GM18511 (cell line): Measurements from ENCODE around the gene ILK.

ENCODE experiments used
- ATAC-seq: cut with Tn5 transposase; IDR thresholded peaks from one replicate; pipeline ENCODE4 v1.9.1; 2021; ENCODE audit warnings: mild to moderate bottlenecking, moderate library complexity; ENCODE audit not compliant: unreplicated experiment

ILK gene

DNA sequence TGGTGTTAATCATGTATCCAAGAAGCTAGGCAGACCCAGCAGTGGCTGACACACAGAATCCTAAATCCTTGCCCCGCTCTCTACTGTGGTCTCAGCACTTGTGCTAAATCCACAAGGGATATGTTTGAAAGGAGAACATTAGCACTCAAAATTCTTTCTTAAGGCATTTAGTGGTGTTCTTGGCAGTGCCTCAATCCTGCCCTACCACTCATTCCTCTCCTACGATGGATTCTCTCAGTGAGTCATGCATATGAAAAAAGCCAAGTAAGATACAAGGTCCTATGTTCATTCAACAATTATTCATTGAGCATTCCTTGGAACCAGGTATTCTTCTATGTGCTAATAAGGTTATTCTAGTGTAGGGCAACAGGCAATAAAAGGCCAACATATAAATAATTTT lies 31.4 kb upstream of the ILK start:
- no peak for ATAC-seq

DNA sequence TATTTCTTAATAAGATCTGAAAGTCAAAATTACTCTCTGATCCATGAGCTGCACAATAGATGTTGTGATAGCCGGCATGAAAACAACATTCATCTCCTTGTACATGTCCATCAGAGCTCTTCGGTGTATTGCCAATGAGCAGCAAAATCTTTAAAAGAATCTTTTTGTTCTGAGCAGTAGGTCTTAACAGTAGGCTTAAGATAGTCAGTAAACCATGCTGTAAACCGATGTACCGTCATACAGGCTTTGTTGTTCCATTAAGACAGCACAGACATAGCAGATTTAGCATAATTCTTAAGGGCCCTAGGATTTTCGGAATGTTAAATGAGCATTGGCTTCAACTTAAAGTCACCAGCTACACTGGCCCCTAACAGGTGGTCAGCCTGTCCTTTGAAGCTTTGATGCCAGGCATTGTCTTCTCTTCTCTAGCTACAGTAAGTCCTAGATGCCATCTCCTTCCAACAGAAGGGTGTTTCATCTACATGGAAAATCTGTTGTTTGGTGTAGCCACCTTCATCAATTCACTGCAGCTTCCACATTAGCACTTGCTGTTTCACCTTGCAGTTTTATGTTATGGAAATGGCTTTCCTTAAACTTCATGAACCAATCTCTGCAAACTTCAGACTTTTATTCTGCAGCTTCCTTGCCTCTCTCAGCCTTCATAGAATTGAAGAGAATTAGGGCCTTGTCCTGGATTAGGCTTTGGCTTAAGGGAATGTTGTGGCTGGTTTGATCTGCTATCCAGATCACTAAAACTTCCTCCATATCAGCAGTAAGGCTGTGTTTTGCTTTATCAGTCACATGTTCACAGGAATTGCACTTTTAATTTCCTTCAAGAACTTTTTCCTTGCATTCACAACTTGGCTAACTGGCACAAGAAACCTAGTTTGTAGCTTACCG lies 28.5 kb upstream of the ILK start:
- ATAC-seq, result no peak

DNA sequence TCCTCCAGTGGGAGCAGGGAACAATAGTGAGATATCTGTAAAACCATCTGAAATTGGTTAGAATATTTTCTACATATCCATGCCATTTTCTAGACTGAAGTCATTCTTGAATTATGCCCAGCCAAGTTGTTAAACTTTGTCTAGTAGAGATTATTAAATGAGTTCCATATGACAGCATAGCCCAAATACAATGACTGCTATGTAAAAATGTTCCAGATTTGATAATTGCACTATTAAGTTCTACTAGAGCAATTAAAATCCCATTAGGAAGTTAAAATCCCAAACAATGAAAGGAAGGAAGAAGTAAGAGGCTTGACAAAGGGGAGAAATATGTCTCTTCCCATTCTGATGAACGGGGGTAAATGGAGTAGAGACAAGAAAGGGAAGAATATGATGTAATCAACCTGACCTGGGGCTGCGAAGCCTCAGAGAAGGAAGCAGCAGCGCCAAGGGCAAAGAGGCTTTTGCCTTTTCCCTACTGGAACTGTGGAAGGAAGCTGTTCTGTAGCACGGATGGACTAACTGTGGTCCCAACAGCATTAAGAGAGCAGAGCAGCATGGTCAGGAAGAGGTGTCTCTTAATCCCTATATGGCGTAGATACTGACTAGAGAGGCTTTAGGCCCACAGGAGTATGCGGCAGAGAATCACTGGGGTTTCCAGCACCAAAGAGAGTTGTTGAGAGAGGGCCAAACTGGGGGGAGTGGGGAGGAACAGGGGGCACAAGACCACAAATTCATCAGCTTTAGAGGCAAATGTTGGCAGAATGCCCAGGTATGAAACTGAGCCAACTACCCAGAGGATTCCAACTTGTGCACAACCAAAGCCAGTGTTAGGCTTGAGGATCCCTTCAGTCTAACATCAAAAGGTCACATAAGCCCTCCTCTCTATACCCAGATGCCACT lies 26.9 kb upstream of the ILK start:
- ATAC-seq, result no peak

DNA sequence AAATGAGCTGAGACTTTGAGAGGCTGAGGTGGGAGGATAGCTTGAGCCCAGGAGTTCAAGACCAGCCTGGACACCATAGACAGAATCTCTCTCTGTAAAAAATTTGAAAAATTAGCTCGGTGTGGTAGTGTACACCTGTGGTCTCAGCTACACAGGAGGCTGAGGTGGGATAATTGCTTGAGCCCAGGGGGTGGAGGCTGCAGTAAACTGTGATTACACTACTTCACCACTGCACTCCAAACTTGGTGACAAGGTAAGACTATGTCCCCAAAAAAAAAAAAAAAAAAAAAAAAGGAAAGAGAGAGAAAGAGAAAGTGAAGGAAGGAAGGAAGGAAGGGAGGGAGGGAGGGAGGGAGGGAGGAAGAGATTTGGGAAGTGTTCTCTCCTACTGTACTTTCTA lies 25.4 kb upstream of the ILK start:
- no peak for ATAC-seq

DNA sequence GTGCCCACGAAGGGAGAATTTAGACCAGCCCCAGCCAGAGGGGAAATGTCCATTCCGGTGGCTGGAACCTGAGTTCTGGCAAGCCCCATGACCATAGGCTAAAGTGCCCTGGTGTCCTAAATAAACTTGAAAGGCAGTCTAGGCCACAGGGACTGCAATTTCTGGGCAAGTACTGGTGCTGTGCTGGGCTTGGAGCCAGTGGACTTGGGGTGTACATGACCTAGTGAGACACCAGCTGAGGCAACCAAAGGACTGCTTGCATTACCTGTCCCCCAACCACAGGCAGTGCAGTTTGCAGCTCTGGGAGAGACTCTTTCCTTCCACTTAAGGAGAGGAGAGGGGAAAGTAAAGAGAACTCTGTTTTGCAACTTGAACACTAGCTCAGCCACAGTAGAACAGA lies 23.9 kb upstream of the ILK start:
- ATAC-seq, result no peak

DNA sequence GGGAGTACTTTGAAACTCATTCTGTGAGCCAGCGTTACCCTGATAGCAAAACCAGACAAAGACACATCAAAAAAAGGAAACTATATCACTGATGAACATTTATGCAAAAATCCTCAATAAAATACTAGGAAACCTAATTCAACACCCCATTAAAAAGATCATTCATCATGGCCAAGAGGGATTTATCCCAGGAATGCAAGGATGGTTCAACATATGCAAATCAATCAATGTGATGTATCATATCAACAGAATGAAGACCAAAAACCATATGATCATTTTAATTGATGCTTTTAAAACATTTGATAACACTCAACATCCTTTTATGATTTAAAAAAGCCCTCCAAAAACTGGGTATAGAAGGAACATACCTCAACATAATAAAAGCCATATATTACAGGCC lies 20.0 kb upstream of the ILK start:
- ATAC-seq, result no peak

DNA sequence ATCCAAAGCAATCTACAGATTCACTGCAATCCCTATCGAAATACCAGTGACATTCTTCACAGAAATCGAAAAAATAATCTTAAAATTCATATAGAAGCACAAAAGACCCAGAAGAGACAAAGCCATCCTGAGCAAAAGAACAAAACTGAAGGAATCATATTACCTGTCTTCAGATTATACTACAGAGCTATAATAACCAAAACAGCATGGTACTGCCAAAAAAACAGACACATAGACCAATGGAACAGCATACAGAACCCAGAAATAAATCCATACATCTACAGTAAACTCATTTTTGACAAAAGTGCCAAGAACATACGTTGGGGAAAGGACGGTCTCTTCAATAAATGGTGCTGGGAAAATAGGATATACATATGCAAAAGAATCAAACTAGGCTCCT lies 19.0 kb upstream of the ILK start:
- no peak for ATAC-seq

DNA sequence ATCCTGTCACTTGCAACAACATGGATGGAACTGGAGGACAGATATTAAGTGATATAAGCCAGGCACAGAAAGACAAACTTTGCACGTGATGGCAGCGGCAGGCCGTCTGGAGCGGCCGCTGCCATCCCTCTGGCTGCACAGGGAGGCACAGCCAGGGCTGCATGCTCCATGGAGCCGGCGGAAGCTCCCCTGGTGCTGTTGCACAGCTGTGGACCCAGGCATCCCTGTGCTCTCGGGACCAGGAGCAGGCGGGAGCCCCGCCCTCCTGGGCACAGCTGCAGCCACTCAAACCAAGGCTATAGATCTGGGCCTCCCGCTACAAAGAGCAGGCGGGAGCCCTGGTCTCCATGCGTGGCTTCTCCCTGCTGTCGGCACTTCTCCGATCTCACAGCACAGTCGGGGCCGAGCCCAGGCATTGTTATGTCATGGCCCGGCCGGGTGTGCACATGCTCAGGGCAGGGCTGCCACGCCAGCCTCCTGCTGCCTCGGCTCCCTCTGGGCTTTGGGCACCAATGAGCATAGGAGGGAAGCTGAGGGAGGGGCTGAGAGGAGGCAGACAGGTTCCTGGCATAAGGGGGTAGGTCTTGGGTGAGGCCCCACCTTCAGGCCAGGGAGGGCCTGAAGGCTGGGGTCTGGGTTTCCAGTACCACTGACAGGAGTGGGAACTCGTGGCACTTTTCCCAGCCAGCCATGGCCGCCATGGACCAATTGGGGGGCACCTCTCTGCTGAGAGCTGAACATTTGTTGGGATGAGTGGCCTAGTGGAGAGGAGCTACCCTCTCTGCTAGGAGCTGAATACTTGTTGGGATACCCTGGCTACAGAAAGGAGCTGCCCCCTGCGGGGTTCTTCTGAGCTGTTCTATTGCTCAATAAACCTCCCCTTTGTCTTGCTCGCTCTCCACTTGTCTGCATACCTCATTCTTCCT lies 16.9 kb upstream of the ILK start:
- ATAC-seq, result no peak

DNA sequence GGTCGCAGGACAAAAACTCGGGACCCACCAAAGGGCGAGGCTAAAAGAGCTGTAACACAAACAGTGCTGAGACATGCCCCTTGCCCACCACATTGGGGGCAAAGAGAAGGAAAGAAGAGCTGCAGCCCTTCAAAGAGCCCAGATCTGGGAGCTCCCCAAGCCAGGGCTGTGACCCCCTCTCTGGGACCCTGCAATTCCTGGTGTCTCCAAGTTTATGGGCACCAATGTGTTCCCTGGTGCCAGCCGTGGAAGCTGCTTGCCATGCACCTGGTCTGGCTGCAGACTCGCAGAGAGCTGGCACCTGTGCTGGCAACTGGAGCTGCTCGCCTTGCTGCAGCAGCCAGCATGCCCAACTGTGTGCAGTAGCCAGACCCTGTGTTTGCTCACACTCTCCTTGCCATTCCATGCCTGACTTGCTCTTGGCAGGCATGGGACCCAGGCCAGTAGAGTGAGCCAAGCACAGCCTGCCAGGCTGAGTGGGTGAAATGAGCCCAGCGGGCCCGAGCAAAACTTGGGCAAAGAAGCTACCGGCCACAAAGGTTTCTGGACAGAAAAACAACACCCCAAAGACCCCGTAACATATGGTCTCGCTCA lies 16.1 kb upstream of the ILK start:
- ATAC-seq, result no peak

DNA sequence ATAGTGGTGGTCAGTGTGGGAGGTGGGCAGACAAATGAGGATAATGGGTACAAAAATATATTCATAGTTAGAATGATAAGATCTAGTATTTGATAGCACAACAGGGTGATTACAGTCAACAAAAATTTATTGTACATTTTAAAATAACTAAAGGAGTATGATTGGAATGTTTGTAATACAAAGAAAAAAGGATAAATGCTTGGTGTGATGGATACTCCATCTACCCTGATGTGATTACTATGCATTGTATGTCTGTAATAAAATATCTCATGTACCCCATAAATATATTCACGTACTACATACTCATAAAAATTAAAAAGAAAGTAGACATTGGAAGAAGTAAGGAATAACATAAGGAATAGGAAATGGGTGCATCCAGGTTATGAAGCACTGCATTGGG lies 15.6 kb upstream of the ILK start:
- no peak for ATAC-seq

DNA sequence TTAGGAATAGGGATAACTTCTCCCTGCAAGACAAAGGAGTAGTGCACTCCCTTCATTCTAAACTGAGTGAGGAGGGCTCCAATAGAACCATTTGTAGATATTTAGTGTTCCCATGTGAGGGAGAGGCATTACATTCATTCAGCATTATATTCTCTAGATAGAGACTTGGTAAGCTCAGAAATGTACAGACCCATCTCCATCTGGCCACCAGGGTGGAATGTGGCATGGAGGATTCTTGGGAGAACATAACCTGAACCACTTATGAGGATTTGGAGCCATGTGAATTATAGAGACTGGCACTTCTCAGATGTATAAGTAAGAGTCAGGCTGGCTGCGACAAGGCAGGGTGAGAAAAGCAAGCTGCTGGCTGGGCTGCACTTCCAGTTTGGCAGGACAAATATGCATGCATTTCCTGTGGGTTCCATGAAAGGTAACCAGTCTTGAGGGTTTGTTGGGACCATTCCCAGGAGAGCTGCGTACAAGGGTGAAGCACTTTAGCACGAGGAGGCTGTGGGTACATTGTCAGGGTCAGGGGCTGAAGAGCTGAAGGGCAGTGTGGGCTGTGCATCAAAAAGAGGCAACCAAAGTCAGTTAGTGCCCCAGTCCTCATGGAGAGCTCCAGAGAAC lies 9.3 kb upstream of the ILK start:
- no peak for ATAC-seq

DNA sequence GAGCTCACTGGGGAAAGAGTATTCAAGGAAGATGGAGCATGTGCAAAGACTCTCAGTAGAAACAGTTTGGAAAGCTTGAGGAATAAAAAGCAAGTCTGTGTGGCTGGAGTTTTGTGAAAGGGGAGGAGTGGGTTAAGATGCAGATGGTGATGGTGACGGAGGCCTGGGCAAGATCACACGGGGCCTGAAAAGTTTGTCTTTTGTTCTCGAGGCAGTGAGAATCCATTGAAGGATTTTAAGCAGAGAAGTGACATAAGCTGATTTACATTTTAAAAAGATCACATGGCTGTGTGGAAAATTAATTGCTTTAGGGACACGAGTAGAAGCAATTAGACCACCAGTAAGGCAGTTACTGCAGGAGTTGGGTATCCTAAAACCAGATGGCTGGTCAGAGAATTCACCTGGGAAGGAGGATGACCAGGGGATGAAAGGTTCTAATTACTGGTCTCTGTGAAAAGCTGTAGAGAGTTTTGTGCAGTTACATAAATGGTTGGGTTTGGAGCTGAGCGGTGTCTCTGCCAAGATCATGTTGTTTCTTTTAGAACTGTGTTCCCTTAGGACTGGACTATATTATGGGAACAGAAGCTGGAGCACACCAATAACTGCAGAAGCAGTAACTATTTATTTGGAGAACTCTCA lies 7.2 kb upstream of the ILK start:
- no peak for ATAC-seq

DNA sequence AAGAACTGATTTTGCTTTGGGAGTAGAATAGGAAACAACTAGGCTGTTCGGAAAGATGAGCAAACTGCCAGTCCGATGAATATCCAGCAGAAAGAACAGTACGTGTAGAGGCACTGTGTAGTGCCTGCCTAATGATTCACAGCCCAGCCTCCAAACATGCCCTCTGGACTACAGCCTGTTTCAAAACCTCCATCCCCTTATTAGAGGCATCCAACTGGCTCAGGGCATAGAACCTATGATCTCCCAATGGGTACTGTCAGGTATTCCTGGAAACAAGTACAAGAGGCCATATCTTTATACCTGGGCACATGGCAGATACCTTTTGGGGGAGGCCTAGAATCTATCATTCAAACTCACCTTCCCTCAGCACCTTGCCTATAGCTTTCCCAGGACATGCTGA lies 5.0 kb upstream of the ILK start:
- ATAC-seq, result no peak

DNA sequence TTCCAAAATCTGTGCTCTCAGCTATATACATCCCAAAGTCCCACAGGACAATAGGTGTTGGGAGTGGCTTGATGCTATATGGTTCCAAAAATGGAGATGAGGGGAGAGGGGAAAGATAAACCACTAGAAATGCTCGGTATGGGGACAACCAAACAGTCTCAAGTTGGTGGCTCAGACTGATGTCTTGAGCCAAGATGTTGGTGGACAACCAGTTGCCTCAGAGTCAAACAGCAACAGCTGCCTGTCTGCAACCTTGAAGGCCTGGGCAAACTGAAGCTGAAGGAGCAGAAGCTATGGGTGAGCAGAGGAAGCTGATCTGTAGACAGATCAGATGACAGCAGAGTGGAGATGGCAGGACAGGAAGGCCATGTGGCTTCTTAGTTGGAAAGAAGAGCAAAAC lies 4.1 kb upstream of the ILK start:
- ATAC-seq, result no peak

DNA sequence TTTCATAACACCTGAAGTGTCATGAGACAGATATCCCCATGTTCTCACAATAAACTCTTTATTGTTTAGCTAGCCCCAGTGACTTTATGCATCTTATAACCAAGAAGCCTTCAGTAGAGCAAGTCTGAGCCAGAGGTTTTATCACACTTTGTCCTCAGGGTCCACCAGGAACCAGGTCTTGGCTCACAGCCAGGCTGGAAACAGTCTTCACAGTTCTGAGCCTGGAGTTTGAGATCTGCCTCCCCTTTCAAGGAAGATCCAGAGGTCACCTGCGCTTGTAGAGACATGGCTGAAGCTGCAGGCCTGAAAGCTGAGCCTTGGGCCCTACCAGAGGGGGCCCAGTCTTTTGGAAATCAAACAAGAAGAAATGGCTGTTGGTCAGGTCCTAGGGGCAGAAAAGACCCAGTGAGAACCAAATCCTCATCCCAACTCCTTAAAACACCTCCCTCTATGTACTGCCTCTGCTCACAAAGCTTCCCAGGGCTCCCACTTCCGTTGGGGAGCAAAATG lies 3.6 kb upstream of the ILK start:
- no peak for ATAC-seq

DNA sequence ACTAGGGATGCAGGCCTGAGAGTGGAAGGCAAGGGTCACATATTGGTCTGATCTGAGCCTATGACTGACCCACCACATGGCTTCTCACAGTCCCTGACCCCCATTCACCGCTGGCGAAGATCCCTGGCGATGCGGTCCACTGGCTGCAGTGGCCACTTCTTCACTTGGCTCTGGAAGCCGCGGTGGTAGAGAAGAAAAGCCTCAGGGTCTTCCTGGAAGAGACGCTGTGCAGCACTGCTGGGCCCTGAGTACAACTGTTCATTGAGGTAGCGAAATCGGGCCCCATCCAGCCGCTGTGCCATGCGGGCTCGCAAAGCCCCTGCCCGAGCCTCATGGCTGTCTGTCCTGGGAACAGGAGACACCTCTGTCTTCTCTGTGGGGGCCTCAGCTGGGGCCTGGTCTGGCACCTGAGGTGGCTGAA lies 2.5 kb upstream of the ILK start:
- no peak for ATAC-seq

DNA sequence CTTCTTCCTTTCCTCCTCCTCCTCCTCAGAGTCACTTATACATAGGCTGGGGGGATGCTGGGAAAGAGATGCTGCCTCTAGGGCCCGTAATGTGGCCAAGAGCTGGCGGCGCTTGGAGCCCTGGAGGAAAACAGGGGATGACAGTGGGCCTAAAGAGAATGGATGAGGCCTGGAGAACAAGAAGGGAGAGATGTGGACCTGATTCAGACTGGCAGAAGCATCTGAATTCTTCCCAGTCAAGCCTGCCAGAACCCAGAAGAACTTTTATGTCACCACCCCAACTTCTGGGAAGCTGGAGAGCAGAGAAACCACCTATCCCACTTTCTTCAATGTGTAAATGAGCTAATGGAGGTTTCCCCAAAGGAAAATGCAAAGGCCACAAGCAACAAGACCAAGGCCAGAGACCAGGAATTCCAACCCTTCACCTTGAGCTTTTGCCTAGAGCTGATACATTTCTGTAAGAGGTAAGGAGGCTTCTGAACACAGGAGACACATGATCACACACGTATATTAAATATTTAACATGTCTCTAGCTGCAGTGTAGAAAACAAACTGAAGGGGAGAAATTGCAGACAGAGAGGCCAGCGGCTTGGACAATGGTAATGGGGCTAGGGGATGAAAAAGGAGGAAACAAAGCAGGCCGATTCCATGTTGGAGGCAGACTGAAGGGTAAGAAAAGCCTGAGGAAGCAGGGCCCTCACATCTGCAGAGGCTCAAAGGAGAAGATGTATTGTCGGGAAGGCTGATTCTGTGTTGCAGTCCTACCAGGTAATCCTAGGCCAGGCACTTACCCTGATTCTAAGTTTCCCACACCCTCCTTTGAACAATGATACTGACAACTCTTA lies 1.3 kb upstream of the ILK start:
- ATAC-seq, result no peak

DNA sequence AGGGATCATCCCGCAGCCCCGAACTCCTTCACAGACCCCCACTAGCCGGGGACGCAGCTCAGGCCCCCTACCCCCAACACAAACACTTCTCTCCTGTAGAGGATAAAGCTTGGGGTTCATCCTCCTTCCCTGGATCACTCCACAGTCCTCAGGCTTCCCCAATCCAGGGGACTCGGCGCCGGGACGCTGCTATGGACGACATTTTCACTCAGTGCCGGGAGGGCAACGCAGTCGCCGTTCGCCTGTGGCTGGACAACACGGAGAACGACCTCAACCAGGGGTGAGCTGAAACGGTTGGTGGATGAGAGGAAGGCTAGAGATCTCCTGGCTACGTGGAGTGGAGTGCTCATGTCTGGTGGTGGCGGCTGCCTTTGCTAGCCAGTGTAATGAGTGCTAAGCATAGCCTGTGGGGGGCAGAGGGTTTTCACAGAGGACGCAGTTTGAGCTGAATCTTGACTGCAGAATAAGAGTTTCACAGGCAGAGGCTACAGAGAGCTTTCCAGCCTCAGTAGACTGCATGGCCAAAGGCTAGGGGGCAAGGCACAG lies 580 bp downstream of the ILK start:
- ATAC-seq, result peak; percentile 47
